Endothelial cell of umbilical vein (primary cell): Measurements from ENCODE around the gene MTTP.

ENCODE experiments used
- EZH2 ChIP-seq: IDR thresholded peaks from 2 replicates; pipeline ENCODE4 v1.6.1; 2012; ENCODE audit warnings: borderline replicate concordance, low read depth, mild to moderate bottlenecking, moderate library complexity, low read length, inconsistent platforms; ENCODE audit not compliant: severe bottlenecking
- POLR2A ChIP-seq: IDR thresholded peaks from 2 replicates; pipeline ENCODE4 v1.6.1; 2012; ENCODE audit warnings: low read depth, mild to moderate bottlenecking, control low read depth, low read length
- POLR2AphosphoS5 ChIP-seq: IDR thresholded peaks from 2 replicates; pipeline ENCODE4 v1.6.1; 2012; ENCODE audit warnings: low read depth, mild to moderate bottlenecking, control low read depth, low read length, moderate library complexity; ENCODE audit not compliant: insufficient read depth
- TF ChIP-seq, protein P1 (sequence below), 2 donors: IDR thresholded peaks; 1 replicate in 1 of 2; 2 replicates in 1 of 2; pipeline ENCODE4 v1.5.1; 2011; ENCODE audit warnings: low read length in 2 of 2, mild to moderate bottlenecking in 2 of 2, moderate library complexity in 2 of 2, control low read depth in 1 of 2, inconsistent platforms in 1 of 2, low read depth in 1 of 2; ENCODE audit not compliant: insufficient read depth in 1 of 2; ENCODE audit errors: extremely low read depth in 1 of 2

DNA sequence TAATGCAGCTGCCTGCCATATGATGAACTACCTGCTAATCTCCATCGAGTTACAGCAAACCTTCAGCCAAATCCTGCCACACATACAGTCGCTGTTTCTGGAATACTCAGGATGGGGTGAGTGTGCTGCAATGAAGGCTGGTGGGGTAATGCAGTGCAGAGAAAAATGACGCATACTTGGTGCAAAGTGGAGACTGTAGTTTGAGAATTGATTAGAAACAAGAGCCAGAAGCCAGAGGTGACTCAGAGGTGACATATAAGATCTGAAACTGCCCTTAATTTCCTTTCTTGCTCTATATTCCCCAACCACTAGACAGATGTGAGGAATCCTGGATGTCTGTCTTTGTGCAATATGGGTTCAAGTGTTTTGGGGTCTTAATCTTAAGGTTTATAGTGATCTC lies 61.0 kb downstream of the MTTP start:
- TF ChIP-seq, protein P1, sequence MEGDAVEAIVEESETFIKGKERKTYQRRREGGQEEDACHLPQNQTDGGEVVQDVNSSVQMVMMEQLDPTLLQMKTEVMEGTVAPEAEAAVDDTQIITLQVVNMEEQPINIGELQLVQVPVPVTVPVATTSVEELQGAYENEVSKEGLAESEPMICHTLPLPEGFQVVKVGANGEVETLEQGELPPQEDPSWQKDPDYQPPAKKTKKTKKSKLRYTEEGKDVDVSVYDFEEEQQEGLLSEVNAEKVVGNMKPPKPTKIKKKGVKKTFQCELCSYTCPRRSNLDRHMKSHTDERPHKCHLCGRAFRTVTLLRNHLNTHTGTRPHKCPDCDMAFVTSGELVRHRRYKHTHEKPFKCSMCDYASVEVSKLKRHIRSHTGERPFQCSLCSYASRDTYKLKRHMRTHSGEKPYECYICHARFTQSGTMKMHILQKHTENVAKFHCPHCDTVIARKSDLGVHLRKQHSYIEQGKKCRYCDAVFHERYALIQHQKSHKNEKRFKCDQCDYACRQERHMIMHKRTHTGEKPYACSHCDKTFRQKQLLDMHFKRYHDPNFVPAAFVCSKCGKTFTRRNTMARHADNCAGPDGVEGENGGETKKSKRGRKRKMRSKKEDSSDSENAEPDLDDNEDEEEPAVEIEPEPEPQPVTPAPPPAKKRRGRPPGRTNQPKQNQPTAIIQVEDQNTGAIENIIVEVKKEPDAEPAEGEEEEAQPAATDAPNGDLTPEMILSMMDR (IDR thresholded peaks at IDR 0.05; ENCODE audit: extremely low read depth in 1 of 2, insufficient read depth in 1 of 2, low read depth in 1 of 2, low read length in 2 of 2) = no peak
- TF ChIP-seq POLR2A (no peak), EZH2 (no peak), POLR2AphosphoS5 (no peak)
